Measurements from ENCODE around the gene RNF144B. TPM values are rescaled to one million over a fixed set of nuclear protein-coding genes. Genes with fewer than 3 reads are reported as not detected.
A peak's percentile ranks its signal among the peaks of the same experiment; 100 is the strongest.

Gene RNF144B
- total RNA-seq, 1 experiment from 2014 or later = 26.2 TPM

DNA sequence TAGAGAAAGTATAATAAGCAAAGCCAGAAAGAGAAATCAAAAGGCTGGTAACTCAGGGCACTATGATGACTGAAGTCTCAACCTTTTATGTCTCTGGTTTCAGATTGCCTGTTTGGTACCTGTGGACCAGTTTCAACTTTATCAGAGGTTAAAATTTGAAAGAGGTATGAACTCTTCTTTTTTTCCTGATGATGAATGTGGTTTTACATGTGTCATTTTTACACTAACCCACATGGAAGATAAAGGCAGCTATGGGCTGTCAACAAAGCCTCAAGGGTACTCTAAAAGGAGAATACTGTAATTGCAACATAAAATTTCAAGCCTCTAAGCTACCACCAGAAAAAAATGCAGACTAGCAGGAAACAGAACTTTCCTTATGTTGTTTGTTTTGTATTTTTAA, 52.4 kb downstream of the RNF144B start:
- CTCF ChIA-PET = no interaction called here

DNA sequence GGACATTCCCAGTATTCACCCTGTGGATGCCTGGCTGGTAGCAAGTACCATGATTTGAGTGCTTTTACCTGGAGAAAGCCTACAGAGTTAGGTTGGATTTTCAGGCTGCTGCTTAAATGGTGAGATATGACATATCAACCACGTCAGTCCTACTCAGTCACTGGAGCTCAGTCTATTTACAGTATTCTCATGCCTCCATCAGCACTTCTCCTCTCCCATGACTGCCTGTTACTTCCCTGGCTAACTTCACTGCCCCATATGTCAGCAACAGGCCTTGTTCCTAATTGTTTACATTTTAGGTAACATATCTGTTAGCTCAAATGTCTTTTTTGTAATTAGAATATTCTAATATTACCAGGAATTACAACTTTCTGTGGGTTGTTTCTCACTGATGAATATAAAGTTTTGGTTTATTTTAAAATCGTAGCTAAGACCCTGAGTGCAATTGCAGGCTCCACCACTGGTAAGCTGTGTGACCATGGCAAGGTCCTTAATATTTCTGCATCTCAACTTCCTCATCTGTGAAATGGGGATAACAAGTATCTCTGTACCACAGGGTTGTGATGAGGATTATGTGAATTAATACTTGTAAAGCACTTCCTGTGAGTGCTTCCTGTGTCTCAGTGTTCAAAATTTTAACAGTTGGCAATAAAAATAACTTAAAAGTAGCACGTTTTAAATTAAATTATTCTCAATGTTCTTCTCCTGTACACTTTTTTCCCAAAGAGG, 54.3 kb downstream of the RNF144B start:
- TF ChIP-seq, protein P1, sequence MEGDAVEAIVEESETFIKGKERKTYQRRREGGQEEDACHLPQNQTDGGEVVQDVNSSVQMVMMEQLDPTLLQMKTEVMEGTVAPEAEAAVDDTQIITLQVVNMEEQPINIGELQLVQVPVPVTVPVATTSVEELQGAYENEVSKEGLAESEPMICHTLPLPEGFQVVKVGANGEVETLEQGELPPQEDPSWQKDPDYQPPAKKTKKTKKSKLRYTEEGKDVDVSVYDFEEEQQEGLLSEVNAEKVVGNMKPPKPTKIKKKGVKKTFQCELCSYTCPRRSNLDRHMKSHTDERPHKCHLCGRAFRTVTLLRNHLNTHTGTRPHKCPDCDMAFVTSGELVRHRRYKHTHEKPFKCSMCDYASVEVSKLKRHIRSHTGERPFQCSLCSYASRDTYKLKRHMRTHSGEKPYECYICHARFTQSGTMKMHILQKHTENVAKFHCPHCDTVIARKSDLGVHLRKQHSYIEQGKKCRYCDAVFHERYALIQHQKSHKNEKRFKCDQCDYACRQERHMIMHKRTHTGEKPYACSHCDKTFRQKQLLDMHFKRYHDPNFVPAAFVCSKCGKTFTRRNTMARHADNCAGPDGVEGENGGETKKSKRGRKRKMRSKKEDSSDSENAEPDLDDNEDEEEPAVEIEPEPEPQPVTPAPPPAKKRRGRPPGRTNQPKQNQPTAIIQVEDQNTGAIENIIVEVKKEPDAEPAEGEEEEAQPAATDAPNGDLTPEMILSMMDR (conservative IDR thresholded peaks at IDR 0.05) = no peak
- TF ChIP-seq EZH2 (IDR thresholded peaks at IDR 0.05; ENCODE audit: low read depth) = no peak

More for the DNA sequence above, 52.4 kb downstream of the RNF144B start:
- Histone ChIP-seq H3K79me2 (ENCODE audit: low read depth) (no peaks in the 10 kb centered on the region), H3K9me3 (ENCODE audit: insufficient read depth, low read depth) (no peaks in the 10 kb centered on the region), H3K4me2 (0 out of 2 replicates have a peak overlapping the region, but pooled peaks have one; percentile 25), H3K36me3 (ENCODE audit: low read depth) (0 out of 2 replicates have a peak, but pooled peaks cover 5% of the 10 kb centered on the region), H3K4me3 (no peak overlapping the region), H3K27ac (peak overlapping the region; percentile 45), H3K4me1 (replicated peaks; ENCODE audit: insufficient read depth) (peaks cover 26% of the 10 kb centered on the region), H3K27me3 (ENCODE audit: insufficient read depth, low read depth) (no peaks in the 10 kb centered on the region), H4K20me1 (ENCODE audit: insufficient read depth) (no peaks in the 10 kb centered on the region), H2AFZ (no peak overlapping the region), H3F3A (ENCODE audit: insufficient read depth, low read depth) (no peaks in the 10 kb centered on the region), H3K9me2 (ENCODE audit: insufficient read depth) (no peaks in the 10 kb centered on the region)
- POLR2A ChIA-PET (ENCODE audit: unreplicated experiment) = no interaction called here
- no TSS peak for BruUV-seq (replicated peaks)
- DNase-seq = peak in 1 of 2 experiments; percentile 62
- TF ChIP-seq EZH2 (IDR thresholded peaks at IDR 0.05; ENCODE audit: low read depth) = no peak
- TF ChIP-seq, protein P1 (conservative IDR thresholded peaks at IDR 0.05) = no peak
- intact Hi-C loops (cut with micrococcal nuclease; ENCODE audit: unreplicated experiment) = no loop called here

DNA sequence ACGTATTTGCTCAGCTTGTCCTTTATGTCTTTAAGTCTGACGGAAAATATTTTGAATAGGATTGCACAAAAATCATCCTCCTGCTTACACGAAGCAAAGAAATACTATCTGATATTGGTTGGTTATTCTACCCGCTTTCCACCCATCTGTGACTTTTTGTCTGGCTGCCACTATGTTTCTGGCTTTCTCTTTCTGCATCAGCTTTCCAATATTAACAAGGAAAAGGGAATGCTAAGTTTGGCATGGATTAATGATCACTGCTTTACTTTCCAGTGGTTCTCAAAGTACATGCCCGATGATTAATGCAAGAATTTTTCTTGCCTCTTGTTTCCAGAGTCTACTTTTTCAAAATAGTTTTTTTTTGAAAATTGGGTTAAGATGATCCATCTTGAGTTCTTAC, 57.0 kb downstream of the RNF144B start:
- Histone ChIP-seq H3K4me3 (no peak overlapping the region), H3K27me3 (ENCODE audit: insufficient read depth, low read depth) (no peaks in the 10 kb centered on the region), H3K27ac (no peak overlapping the region), H3K9me2 (ENCODE audit: insufficient read depth) (no peaks in the 10 kb centered on the region), H2AFZ (no peak overlapping the region), H3K4me2 (no peak overlapping the region), H3K9me3 (ENCODE audit: insufficient read depth, low read depth) (no peaks in the 10 kb centered on the region), H3K36me3 (ENCODE audit: low read depth) (no peaks in the 10 kb centered on the region), H3K4me1 (replicated peaks; ENCODE audit: insufficient read depth) (peaks cover 12% of the 10 kb centered on the region), H3K79me2 (ENCODE audit: low read depth) (no peaks in the 10 kb centered on the region), H4K20me1 (ENCODE audit: insufficient read depth) (no peaks in the 10 kb centered on the region), H3F3A (ENCODE audit: insufficient read depth, low read depth) (no peaks in the 10 kb centered on the region)
- ChIA-PET CTCF (no interaction called here), POLR2A (ENCODE audit: unreplicated experiment) (no interaction called here)
- no peak for DNase-seq
- intact Hi-C loops (cut with micrococcal nuclease; ENCODE audit: unreplicated experiment) = no loop called here
- BruUV-seq (replicated peaks) = no TSS peak
- TF ChIP-seq, protein P1 (conservative IDR thresholded peaks at IDR 0.05) = no peak
- TF ChIP-seq EZH2 (IDR thresholded peaks at IDR 0.05; ENCODE audit: low read depth) = no peak

More for the DNA sequence above, 54.3 kb downstream of the RNF144B start:
- no peaks in the 10 kb centered on the region for H4K20me1 ChIP-seq (ENCODE audit: insufficient read depth)
- peaks cover 17% of the 10 kb centered on the region for H3K4me1 ChIP-seq (replicated peaks; ENCODE audit: insufficient read depth)
- ChIA-PET CTCF (no interaction called here), POLR2A (ENCODE audit: unreplicated experiment) (no interaction called here)
- H3K9me2 ChIP-seq (ENCODE audit: insufficient read depth) = no peaks in the 10 kb centered on the region
- H3K4me2 ChIP-seq = no peak overlapping the region
- DNase-seq = no peak
- H3K4me3 ChIP-seq = no peak overlapping the region
- H2AFZ ChIP-seq = no peak overlapping the region
- no peak overlapping the region for H3K27ac ChIP-seq
- no TSS peak for BruUV-seq (replicated peaks)
- 0 out of 2 replicates have a peak, but pooled peaks cover 5% of the 10 kb centered on the region for H3K36me3 ChIP-seq (ENCODE audit: low read depth)
- H3F3A ChIP-seq (ENCODE audit: insufficient read depth, low read depth) = no peaks in the 10 kb centered on the region
- H3K79me2 ChIP-seq (ENCODE audit: low read depth) = no peaks in the 10 kb centered on the region
- no peaks in the 10 kb centered on the region for H3K9me3 ChIP-seq (ENCODE audit: insufficient read depth, low read depth)
- intact Hi-C loops (cut with micrococcal nuclease; ENCODE audit: unreplicated experiment) = no loop called here
- no peaks in the 10 kb centered on the region for H3K27me3 ChIP-seq (ENCODE audit: insufficient read depth, low read depth)

All from PC-9 (cell line).